Activated naive CD4-positive, alpha-beta T cell treated with Interleukin-2 at 50 U/mL for 16 hours (primary cell): ENCODE data around the gene ABHD17C.

ENCODE experiments used
- DNase-seq: peaks from one replicate; pipeline ENCODE4 v3.0.0-alpha.2; 2020

The ABHD17C gene

GRCh38 chr15:80790236-80790635 lies 95.1 kb downstream of the ABHD17C start:
- no peak for DNase-seq

GRCh38 chr15:80791004-80791403 lies 95.9 kb downstream of the ABHD17C start:
- no peak for DNase-seq

GRCh38 chr15:80796407-80796806 lies 101.3 kb downstream of the ABHD17C start:
- no peak for DNase-seq

- DNase-seq: no peak
Measured at GRCh38 chr15:80798911-80799310, 103.8 kb downstream of the ABHD17C start.

GRCh38 chr15:80800067-80800466 lies 105.0 kb downstream of the ABHD17C start:
- DNase-seq: no peak

GRCh38 chr15:80801891-80802680 lies 107.0 kb downstream of the ABHD17C start:
- no peak for DNase-seq

GRCh38 chr15:80803580-80804525 lies 108.7 kb downstream of the ABHD17C start:
- DNase-seq: peak; percentile 42

GRCh38 chr15:80804970-80805495 lies 109.9 kb downstream of the ABHD17C start:
- peak; percentile 37 for DNase-seq
